CD4-positive, alpha-beta T cell (primary cell): Measurements from ENCODE around the gene AGPAT4. TPM values are rescaled to one million over a fixed set of nuclear protein-coding genes. Genes with fewer than 3 reads are reported as not detected.

ENCODE experiments used
- ATAC-seq: fragments of 200-7000 bp; cut with Tn5 transposase; one replicate; pipeline ENCODE4 v1.10.0; 2022; ENCODE audit warnings: mild to moderate bottlenecking; ENCODE audit not compliant: poor library complexity
- CTCF ChIA-PET: fragments of 350-600 bp; sonication (Branson Sonifier 250); formaldehyde crosslinking; loops from one replicate; lab custom pipeline; 2021; ENCODE audit warnings: antibody characterized with exemption, inconsistent platforms; lab: Charles Lee
- POLR2A ChIA-PET: fragments of 350-600 bp; sonication (Branson Sonifier 250); formaldehyde crosslinking; loops from one replicate; lab custom pipeline; 2021; ENCODE audit warnings: antibody characterized with exemption, inconsistent platforms; lab: Charles Lee
- DNase-seq, 14 experiments: peaks; one replicate each; pipeline ENCODE4 v3.0.0-alpha.2; 2013 to 2020; ENCODE audit warnings: mixed read lengths in 2 of 14
- H3K27ac ChIP-seq, 2 donors: one replicate each; pipeline versions ENCODE4 v1.5.1 to v1.7.0; 2013; ENCODE audit warnings: low read length in 2 of 2, low read depth in 1 of 2, mild to moderate bottlenecking in 1 of 2
- H3K27me3 ChIP-seq, 2 experiments: 1 replicate in 1 of 2; 2 replicates in 1 of 2; pipeline versions ENCODE4 v1.6.1 to v1.7.0; 2013; ENCODE audit warnings: low read length in 2 of 2, control low read depth in 1 of 2, mild to moderate bottlenecking in 1 of 2, moderate library complexity in 1 of 2; ENCODE audit not compliant: insufficient read depth in 2 of 2, control insufficient read depth in 1 of 2
- H3K36me3 ChIP-seq: one replicate; pipeline ENCODE4 v1.6.1; 2013; ENCODE audit warnings: low read length, control low read depth; ENCODE audit not compliant: insufficient read depth
- H3K4me1 ChIP-seq: one replicate; pipeline ENCODE4 v1.6.1; 2013; ENCODE audit warnings: low read length, control low read depth; ENCODE audit not compliant: insufficient read depth
- H3K4me3 ChIP-seq: one replicate; pipeline ENCODE4 v1.5.1; 2013; ENCODE audit warnings: mild to moderate bottlenecking, low read length, moderate library complexity
- H3K9me3 ChIP-seq, 2 experiments: 1 replicate in 1 of 2; 2 replicates in 1 of 2; pipeline versions ENCODE4 v1.6.1 to v1.7.0; 2013; ENCODE audit warnings: low read length in 2 of 2, mild to moderate bottlenecking in 2 of 2, control low read depth in 1 of 2, moderate library complexity in 1 of 2; ENCODE audit not compliant: control insufficient read depth in 1 of 2, insufficient read depth in 1 of 2
- H3K27ac Mint-ChIP-seq: one replicate; pipeline ENCODE4 v1.8.0; 2020; ENCODE audit warnings: mixed read lengths
- H3K27me3 Mint-ChIP-seq: one replicate; pipeline ENCODE4 v1.8.0; 2021; ENCODE audit warnings: mixed read lengths
- H3K36me3 Mint-ChIP-seq: one replicate; pipeline ENCODE4 v1.8.0; 2021; ENCODE audit warnings: low read depth, mixed read lengths
- H3K4me1 Mint-ChIP-seq: one replicate; pipeline ENCODE4 v1.8.0; 2021; ENCODE audit warnings: low read depth, mixed read lengths
- H3K4me3 Mint-ChIP-seq: one replicate; pipeline ENCODE4 v1.8.0; 2020; ENCODE audit warnings: mild to moderate bottlenecking, mixed read lengths
- H3K9me3 Mint-ChIP-seq: one replicate; pipeline ENCODE4 v1.8.0; 2020; ENCODE audit warnings: mixed read lengths
- intact Hi-C, 2 experiments: fragments of 100-400 bp; cut with DNase I in 1 of 2; cut with micrococcal nuclease in 1 of 2; formaldehyde crosslinking; loops; one replicate each; pipeline versions ENCODE4 v1.15.1 to v1.9.0; 2023 to 2025; cut with DNase I, micrococcal nuclease
- total RNA-seq, 174 experiments: library from RNA in 2 of 174; stranded (reverse) in 2 of 174; gene quantifications; one replicate each; pipeline ENCODE4 v1.2.3 and lab custom pipeline; 2021 to 2026
- TF ChIP-seq, protein P1 (sequence below): fragments of 200-600 bp; IDR thresholded peaks from one replicate; pipeline ENCODE4 v1.8.0; 2022; ENCODE audit warnings: antibody characterized with exemption, mild to moderate bottlenecking

The AGPAT4 gene
- total RNA-seq, 2 experiments from 2014 or later, result 2.8 to 4.8 TPM

DNA sequence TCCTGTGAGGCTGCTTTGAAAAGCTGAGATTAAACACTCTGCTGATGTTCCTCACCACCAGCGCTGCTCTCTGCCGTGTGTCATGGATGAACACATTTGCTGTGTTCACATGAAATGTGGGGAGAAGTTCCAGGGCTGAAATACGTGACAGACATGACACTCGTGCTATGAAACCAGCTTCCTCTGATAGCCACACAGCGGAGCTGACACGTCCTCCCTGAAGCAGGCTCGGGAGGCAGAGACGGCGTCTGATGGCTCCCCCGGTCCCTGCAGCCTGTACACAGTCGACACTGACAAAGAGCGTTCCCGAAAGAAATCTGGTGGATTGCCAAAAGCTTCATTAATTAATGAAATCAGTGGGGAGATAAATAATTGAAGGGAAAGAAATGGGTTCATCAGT lies 17.5 kb downstream of the AGPAT4 start:
- no peaks in the 10 kb centered on the region for H3K27me3 Mint-ChIP-seq
- Histone ChIP-seq H3K27me3 (no peaks in the 10 kb centered on the region), H3K4me1 (no peaks in the 10 kb centered on the region), H3K36me3 (peaks cover 4% of the 10 kb centered on the region), H3K4me3 (no peak overlapping the region), H3K27ac (no peak overlapping the region), H3K9me3 (no peaks in the 10 kb centered on the region)
- CTCF ChIA-PET, result no interaction called here
- H3K9me3 Mint-ChIP-seq, result no peaks in the 10 kb centered on the region
- no peak overlapping the region for H3K27ac Mint-ChIP-seq
- DNase-seq, result no peak
- no peaks in the 10 kb centered on the region for H3K4me1 Mint-ChIP-seq
- intact Hi-C loops, result no loop called here
- ATAC-seq, result no peak
- POLR2A ChIA-PET, result no interaction called here
- no peaks in the 10 kb centered on the region for H3K36me3 Mint-ChIP-seq
- TF ChIP-seq, protein P1, sequence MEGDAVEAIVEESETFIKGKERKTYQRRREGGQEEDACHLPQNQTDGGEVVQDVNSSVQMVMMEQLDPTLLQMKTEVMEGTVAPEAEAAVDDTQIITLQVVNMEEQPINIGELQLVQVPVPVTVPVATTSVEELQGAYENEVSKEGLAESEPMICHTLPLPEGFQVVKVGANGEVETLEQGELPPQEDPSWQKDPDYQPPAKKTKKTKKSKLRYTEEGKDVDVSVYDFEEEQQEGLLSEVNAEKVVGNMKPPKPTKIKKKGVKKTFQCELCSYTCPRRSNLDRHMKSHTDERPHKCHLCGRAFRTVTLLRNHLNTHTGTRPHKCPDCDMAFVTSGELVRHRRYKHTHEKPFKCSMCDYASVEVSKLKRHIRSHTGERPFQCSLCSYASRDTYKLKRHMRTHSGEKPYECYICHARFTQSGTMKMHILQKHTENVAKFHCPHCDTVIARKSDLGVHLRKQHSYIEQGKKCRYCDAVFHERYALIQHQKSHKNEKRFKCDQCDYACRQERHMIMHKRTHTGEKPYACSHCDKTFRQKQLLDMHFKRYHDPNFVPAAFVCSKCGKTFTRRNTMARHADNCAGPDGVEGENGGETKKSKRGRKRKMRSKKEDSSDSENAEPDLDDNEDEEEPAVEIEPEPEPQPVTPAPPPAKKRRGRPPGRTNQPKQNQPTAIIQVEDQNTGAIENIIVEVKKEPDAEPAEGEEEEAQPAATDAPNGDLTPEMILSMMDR, result no peak
- H3K4me3 Mint-ChIP-seq, result no peak overlapping the region

DNA sequence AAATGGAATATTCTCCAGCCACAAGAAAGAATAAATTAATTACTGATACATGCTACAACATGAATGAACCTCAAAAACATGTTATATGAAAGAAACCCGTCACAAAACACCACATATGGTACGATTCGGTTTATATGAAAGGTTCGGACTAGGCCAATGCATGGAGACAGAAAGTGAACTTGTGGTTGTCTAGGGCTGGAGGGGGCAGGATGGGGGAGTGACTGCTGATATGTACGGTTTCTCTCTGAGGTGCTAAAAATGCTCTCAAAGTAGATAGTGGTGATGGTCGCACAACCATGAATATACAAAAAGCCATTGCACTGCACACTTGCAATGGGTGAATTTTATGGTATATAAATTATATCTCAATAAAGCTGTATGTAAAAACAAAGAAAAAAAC lies 18.3 kb downstream of the AGPAT4 start:
- H3K27me3 Mint-ChIP-seq, result no peaks in the 10 kb centered on the region

DNA sequence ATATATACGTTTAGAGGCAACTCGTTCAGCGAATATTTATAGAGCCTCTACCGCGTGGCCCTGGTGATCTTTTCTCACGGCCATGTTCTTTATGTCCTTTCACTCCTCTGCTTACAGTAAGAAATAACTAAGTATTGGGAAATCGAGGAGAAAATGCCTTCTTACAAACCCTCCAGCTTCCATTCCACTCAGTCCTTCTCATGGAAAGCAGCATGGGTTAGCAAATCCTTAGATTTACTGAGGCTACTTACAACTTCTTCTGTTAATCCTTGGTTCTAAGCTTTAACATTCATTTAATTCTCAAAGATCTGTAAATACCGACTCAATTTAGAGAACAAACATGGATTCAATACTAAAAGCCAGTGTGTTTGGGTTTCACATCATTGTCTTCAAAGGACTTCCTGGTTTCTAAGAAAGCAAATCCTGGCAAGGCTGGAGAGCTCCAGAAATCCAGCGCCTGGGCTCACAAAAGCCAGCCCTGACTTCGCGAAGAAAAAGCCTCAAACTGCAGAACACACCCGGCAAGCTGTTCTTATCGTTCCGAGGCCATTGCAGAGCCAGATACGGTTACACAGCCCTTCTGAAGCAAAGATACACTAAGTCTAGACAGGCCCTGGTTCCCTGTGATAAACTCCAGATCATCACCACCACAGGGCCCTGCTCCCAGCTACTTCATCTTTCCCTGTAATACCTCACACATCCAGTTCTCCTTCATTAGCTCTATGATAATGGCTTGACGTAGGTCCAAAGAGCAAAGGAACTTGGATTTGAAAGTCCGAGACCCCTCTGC lies 19.2 kb downstream of the AGPAT4 start:
- H3K27me3 ChIP-seq, result no peaks in the 10 kb centered on the region
- Mint-ChIP-seq H3K27ac (no peak overlapping the region), H3K4me1 (no peaks in the 10 kb centered on the region), H3K9me3 (peaks cover 2% of the 10 kb centered on the region), H3K36me3 (no peaks in the 10 kb centered on the region), H3K4me3 (no peak overlapping the region), H3K27me3 (no peaks in the 10 kb centered on the region)
- H3K4me3 ChIP-seq, result no peak overlapping the region
- no peaks in the 10 kb centered on the region for H3K9me3 ChIP-seq
- ChIA-PET CTCF (interaction anchor here (0.5 kb wide), 1 partner anchor 274 kb away, joined by 6 read pairs; no protein-coding TSS in a partner anchor), POLR2A (no interaction called here)
- intact Hi-C loops, result no loop called here
- H3K27ac ChIP-seq, result no peak overlapping the region
- peaks cover 2% of the 10 kb centered on the region for H3K36me3 ChIP-seq
- no peaks in the 10 kb centered on the region for H3K4me1 ChIP-seq
- no peak for DNase-seq
- ATAC-seq, result no peak
- TF ChIP-seq, protein P1, result no peak

More for the DNA sequence above, 18.3 kb downstream of the AGPAT4 start:
- Mint-ChIP-seq H3K9me3 (no peaks in the 10 kb centered on the region), H3K4me1 (no peaks in the 10 kb centered on the region), H3K27ac (no peak overlapping the region), H3K4me3 (no peak overlapping the region), H3K36me3 (no peaks in the 10 kb centered on the region)
- Histone ChIP-seq H3K9me3 (no peaks in the 10 kb centered on the region), H3K4me3 (no peak overlapping the region), H3K4me1 (no peaks in the 10 kb centered on the region), H3K27me3 (no peaks in the 10 kb centered on the region), H3K27ac (no peak overlapping the region), H3K36me3 (peaks cover 4% of the 10 kb centered on the region)
- intact Hi-C loops, result no loop called here
- TF ChIP-seq, protein P1, result no peak
- no peak for ATAC-seq
- POLR2A ChIA-PET, result no interaction called here
- CTCF ChIA-PET, result no interaction called here
- no peak for DNase-seq
